Measurements from ENCODE around the gene SPACDR.
"Not testable (repeated sequence)": the region's sequence is repeated elsewhere in the genome, so short reads cannot be mapped to it uniquely, and the experiment has no call there.

SPACDR gene, protein sequence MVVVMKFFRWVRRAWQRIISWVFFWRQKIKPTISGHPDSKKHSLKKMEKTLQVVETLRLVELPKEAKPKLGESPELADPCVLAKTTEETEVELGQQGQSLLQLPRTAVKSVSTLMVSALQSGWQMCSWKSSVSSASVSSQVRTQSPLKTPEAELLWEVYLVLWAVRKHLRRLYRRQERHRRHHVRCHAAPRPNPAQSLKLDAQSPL

DNA sequence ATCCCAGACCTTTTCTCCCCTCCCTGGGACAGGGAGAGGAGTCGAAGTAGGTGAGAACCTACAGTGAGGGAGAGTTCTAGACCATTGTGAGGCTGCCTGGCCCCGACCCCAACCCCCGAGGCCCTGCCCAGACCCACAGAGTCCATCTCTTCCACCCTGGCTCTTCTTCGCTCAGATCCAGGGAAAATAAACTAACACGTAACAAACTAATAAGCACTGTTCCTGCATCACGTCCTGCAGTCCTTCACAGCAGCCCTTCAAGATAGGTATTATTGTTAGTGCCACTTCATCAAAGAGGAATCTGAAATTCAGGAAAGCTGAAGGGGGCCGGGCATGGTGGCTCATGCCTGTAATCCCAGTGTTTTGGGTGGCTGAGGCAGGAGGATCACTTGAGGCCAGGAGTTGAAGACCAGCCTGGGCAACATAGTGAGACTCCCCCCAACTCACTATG, at the start of gene SPACDR:
SPACDR (minus strand) TSS at position 51 of the 451 bp plus-strand sequence. CDS start 235 bp downstream, outside the sequence.
- no peak for DNase-seq (ENCODE audit: low read depth)

DNA sequence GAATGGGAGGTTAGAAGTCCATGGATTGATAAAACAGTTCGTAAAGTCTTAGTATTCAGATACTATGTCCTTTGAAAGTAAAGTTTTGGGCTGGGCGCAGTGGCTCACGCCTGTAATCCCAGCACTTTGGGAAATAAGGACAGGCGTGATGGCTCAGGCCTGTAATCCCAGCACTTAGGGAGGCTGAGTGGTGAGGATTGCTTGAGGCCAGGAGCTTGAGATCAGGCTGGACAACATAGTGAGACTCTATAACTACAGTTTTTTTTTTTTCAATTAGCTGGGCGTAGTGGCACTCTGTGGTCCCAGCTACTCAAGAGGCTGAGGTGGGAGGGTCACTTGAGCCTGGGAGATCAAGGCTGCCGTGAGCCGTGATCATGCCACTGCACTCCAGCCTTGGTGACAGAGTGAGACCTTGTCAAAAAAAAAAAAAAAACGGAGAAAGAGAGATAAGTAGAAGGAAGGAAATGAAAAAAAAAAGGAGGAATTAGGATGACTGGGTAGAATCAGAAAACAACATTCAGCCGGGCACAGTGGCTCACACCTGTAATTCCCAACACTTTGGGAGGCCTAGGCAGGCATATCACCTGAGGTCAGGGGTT, 49.3 kb upstream of the SPACDR start:
- no peak for DNase-seq (ENCODE audit: low read depth)

DNA sequence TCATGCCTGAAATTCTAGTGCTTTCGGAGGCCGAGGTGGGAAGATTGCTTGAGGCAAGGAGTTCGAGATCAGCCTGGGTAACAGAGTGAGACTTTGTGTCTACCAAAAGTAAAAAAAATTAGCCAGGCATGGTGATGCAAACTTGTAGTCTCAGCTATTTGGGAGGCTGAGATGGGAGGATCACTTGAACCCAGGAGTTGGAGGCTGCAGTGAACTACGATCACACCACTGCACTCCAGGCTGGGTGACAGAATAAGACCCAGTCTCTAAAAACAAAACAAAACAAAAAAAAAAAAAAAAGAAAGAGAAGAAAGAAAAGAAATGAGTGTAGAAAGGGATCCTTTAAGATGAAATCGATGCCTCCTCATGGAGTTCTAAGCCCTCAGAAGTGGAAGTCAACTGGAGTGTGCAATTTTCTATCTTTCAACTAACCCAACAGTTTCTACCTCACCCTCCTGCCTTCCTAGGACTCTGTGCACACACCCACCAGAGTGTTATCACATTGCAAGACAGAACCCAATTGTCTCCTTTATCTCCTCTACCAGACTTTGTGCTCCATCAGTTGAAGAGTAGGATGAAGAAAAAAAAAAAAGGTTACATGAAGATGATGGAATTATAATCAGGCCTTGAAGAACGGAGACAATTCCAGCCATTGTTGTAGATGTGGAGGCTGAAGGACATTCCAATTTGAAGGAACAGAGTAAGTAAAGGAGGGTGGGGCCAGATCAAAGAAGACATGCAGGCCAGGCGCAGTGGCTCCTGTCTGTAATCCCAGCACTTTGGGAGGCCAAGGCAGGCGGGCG, 46.6 kb upstream of the SPACDR start:
- DNase-seq (ENCODE audit: low read depth): no peak

DNA sequence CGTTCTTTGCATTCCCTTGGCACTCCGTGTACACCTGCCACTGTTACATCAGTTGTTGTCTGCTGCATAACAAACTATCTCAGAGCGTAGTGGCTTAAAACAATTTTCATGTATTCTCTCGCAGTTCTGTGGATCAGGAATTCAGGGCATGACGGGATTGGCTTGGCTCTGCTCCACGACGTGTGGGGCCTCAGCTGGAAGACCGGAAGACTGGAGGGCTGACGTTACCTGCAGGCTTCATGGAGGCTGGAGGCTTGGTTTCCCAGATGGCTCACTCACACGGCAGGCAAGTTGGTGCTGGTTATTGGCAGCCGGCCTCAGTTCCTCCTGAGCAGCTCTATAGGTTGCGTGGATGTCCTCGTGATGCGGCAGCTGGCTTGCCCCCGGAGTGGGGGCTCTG, 45.2 kb upstream of the SPACDR start:
- no peak for DNase-seq (ENCODE audit: low read depth)

DNA sequence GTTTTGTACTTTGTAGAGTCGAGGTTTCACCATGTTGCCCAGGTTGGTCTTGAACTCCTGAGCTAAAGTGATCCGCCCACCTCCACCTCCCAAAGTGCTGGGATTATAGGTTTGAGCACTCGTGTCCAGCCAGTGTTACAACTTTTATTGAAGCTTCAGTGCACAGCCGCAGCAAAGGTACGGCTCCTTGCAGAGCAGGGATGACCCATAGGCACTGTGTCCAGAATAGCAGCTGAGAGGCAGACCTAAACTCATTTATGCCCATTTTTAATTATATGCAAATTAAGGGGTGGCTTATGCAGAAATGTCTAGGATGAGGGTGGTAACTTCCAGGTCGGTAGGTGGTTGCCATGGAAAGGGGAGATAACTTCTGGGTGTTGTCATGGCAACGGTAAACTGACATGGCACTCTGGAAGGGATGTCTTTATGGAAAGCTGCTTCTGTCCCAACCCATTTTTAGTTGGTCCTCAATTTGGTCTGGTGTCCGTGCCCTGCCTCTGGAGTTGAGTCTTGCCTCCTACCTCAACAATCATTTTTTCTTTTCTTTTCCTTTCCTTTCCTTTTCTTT, 42.4 kb upstream of the SPACDR start:
- no peak for DNase-seq (ENCODE audit: low read depth)

DNA sequence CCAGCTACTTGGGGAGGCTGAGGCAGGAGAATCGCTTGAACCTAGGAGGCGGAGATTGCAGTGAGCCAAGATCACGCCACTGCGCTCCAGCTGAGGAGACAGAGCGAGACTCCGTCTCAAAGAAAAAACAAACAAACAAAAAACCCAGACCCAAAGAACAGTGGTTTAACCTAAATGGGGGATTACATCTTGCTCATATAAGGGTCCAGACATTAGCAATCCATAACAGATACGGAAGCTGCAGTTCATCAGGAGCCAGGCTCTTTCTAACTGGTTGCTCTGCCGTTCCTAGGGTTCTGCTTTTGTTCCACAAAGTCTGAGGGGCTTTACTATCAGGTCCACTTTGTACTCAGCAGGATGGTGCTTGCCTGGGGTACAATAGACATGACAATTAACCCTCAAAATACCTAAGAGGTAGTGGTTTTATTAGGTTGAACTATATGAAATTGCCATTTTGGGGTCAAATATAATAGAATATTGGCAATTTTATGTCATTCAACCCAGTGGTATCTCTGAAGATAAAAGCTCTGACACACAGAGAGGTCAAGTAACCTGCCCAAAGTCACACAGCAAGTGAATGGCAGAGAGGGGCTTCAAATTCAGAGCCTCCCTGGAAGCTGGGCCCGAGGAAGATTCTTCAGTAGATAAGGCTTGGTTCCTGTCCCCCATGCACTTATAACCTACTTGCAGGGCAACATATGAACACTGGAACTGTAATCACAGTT, 41.0 kb upstream of the SPACDR start:
- DNase-seq (ENCODE audit: low read depth): no peak

DNA sequence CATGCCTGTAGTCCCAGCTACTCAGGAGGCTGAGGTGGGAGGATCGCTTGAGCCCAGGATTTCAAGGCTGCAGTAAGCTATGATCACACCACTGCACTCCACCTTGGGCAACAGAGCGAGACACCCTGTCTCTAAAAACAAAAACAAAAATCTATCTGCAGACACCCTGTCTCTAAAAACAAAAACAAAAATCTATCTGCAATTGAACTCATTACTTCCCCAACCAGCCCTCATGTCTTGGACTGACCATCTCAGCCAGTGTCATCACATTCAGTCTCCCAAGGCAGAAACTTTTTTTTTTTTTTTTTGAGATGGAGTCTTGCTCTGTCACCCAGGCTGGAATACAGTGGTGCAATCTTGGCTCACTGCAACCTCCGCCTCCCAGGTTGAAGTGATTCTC, 40.0 kb upstream of the SPACDR start:
- DNase-seq (ENCODE audit: low read depth): not testable (repeated sequence)

DNA sequence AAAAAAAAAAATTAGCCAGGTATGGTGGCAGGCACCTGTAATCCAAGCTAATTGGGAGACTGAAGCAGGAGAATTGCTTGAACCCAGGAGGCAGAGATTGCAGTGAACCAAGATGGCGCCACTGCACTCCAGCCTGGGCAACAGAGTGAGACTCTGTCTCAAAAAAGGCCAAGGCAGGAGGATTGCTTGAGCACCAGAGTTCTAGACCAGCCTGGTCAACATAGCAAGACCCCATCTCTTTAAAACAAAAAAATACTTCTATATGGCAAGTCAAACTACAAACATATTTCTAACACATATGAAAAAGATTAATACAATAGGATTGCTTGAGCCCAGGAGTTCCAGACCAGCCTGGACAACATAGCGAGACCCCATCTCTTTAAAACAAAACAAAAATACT, 36.7 kb upstream of the SPACDR start:
- not testable (repeated sequence) for DNase-seq (ENCODE audit: low read depth)

DNA sequence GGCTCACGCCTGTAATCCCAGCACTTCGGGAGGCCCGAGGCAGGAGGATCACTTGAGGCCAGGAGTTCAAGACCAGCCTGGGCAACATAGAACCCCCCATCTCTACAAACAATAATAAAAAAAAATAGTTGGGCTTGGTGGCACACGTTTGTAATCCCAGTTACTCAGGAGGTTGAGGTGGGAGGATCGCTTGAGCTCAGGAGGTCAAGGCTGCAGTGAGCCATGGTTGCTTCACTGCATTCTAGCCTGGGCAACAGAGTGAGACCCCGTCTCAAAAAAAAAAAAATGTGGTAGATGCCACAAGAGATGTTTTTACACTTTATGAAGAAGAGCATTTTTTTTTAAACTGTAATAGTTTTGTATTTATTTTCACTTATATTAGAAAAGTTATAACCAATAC, 32.4 kb upstream of the SPACDR start:
- DNase-seq (ENCODE audit: low read depth): no peak

DNA sequence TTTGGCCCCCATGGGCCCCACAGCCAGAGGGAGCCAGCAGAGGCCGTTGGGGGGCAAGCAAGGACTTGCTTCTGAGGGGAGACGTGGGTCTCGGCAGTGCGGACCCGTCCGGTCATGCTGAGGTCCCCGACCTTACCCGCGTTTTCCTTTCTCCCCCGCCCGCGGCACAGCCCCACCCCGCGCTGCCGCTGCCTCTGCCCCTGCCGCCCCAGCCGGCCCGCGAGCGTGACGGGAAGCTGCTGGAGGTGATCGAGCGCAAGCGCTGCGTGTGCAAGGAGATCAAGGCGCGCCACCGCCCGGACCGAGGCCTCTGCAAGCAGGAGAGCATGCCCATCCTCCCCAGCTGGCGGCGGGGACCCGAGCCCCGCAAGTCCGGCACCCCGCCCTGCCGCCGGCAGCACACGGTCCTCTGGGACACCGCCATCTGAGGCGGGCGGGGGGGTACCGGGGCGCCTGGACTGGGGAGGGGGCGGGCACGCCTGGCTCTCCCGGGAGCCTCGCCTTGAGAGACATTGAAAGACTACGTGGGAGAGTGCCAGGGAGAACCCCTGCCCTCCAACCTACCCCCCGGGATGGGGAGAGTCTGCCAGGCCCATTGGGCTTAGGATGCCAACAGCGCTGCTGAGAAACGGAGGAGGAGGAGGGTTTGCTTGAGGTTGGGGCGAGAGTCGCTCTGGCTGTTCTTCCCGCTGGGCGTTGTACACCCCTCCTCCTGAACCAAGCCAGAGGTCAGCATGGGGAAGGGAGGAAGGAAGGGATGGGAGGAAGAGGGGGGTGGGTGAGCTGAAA, 29.6 kb upstream of the SPACDR start:
- DNase-seq (ENCODE audit: low read depth): peak; percentile 38

DNA sequence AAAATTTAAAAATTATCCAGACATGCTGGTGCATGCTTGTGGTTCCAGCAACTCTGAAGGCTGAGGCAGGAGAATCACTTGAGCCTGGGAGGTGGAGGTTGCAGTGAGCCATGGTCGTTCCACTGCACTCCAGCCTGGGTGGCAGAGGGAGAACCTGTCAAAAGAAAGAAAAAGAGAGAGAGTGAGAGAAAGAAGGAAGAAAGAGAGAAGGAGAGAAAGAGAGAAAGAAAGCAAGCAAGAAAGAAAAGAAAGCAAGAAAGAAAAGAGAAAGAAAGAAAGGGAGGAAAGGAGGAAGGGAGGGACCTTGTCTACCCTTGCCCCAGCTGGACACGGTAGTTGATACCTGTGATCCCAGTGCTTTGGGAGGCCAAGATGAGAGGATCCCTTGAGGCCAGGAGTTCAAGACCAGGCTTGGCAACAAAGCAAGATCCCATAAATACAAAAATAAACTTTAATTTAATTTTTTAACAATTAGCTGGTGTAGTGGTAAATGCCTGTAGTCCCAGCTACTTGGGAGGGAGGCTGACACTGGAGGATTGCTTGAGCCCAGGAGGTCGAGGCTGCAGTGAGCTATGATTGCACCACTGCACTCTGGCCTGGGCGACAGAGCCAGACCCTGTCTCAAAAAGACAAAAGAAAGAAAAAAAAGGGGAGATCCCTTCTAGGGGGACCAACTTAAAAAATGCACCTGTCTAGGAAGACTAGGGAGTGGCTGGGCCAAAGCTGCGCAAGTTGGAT, 28.8 kb upstream of the SPACDR start:
- no peak for DNase-seq (ENCODE audit: low read depth)

DNA sequence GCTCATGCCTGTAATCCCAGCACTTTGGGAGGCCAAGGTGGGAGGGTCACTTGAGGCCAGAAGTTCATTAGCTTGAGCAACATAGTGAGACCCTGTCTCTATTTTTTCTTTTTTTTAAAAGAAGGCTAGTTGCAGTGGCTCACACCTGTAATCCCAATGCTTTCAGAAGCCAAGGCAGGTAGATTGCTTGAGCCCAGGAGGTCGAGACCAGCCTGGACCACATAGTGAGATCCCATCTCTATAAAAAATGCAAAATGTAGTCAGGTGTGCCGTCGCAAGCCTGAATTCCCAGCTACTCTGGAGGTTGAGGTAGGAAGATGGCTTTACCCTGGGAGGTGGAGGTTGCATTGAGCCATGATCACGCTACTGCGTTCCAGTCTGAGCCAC, 27.1 kb upstream of the SPACDR start:
- no peak for DNase-seq (ENCODE audit: low read depth)

DNA sequence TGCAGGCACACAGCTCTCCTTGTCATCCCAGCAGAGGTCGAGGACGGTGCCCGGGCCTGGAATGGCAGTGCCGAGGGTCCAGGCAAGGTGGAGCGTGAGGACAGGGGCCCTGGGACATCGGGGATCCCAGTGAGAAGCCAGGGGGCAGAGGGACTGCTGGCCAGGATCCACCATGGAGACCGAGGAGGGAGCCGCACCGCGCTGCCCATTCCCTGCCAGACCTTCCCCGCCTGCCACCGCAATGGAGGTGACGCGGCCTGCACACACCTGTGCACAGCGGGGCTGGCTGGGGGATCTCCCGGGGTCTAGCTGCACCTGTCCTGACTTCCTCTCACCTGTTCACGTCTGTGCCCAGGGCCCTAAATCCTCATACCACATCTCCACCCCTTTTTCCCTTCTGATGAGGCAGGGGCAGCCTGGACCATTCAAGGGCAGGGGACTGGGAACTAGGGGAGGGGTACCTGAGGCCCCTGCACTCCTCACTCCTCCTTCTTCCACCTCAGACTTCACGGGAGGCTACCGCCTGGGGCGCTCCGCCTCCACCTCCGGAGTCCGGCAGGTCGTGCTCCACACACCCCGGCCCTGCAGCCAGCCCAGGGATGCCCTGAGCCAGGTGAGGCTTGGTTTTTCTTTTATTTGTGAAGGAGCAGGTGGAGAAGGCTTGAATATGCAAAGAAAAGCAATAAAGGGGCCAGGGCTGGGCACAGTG, 26.6 kb upstream of the SPACDR start:
- no peak for DNase-seq (ENCODE audit: low read depth)

DNA sequence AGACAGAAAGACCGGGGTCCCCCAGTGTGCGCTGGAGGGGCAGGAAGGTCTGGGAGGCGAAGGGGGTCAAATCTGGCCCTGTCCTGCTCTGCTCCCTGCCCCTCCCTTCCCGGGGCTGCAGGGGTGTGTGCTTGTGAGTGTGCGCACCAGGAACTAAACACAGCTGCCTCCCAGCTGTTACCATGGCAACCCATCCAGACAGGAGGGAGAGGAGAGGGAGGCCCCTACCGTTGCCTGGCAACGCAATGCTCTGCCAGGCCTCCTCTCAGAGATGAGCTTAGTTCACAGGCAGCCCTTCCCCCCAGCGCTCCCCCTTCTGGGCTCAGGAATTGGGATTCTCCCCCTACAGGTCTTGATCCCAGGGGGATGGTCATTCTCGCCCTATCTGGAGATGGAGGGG, 25.8 kb upstream of the SPACDR start:
- no peak for DNase-seq (ENCODE audit: low read depth)

DNA sequence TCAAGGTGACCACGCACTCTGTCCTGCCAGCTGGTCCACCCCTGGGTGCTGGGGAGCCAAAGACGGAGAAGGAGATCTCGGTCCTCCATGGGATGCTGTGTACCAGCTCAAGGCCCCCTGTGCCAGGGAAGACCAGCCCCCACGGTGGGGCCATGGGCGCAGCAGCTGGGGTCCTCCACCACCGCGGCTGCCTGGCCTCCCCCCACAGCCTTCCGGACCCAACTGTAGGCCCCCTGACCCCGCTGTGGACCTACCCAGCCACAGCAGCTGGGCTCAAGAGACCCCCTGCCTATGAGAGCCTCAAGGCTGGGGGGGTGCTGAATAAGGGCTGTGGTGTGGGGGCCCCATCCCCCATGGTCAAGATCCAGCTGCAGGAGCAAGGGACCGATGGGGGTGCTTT, 25.1 kb upstream of the SPACDR start:
- DNase-seq (ENCODE audit: low read depth): no peak

DNA sequence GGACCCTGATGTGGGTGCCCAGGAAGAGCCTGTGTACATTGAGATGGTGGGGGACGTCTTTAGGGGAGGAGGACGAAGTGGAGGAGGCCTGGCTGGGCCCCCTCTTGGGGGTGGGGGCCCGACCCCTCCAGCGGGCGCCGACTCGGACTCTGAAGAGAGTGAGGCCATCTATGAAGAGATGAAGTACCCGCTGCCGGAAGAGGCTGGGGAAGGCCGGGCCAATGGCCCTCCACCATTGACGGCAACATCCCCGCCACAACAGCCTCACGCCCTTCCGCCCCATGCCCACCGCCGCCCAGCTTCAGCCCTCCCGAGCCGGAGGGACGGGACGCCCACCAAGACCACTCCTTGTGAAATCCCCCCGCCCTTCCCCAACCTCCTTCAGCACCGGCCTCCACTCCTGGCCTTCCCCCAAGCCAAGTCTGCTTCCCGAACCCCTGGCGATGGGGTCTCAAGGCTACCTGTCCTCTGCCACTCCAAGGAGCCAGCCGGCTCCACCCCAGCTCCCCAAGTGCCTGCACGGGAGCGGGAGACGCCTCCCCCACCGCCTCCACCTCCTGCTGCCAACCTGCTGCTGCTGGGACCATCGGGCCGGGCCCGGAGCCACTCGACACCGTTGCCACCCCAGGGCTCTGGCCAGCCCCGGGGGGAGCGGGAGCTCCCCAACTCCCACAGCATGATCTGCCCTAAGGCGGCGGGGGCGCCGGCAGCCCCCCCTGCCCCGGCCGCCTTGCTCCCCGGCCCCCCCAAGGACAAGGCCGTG, 24.5 kb upstream of the SPACDR start:
- DNase-seq (ENCODE audit: low read depth): no peak

DNA sequence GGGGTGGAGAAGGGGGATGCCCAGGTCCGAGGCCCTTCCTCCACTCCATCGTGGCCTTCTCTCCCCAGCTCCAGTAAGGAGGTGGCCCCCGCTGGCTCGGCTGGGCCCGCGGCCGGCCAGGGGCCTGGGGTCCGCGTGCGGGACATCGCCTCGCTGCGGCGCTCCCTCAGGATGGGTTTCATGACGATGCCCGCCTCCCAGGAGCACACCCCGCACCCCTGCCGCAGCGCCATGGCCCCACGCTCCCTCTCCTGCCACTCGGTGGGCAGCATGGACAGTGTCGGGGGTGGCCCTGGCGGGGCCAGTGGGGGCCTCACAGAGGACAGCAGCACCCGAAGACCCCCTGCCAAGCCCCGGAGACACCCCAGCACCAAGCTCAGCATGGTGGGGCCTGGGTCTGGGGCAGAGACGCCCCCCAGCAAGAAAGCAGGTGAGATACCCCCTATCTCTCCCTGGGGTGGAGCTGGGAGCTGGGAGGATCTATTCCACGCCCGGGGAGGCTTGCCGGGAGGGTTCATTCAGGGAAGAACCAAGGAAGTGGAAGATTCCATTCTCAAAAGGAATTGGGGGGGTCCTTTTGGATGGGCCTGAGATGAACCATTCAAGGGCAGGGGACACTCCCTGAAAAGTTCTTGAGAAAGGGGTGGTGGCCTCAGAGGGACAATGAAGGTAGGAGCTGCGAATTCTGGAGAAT, 22.8 kb upstream of the SPACDR start:
- DNase-seq (ENCODE audit: low read depth): no peak

DNA sequence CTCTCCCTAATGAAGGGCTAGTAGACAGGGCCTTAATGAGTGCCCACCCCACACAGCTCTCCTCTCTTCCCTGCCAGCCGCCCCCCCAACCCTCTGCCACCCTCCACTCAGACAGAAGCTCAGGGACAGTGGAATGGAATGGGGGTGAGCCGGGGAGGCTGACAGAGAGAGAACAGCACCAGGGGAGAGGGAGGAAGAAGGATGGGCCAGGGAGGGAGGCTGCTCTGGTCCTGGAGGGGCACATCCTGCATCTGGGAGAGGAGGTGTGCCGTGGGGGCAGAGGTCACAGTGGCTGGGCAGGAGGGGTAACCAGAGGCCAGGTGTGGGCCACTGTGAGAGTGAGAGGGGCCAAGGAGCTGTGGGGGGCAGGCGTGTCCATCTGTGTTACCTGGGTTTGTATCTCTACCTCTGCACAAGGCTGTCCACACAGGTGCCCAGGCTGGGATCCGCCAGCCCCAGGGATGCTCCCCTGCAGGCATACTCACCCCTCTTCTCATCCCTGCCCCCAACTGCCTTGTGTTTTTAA, 22.1 kb upstream of the SPACDR start:
- DNase-seq (ENCODE audit: low read depth): no peak

Data from stimulated activated CD8-positive, alpha-beta memory T cell treated with anti-CD3 and anti-CD28 coated beads, Interleukin-4, amount 100 ng/mL, for 24 hours (primary cell).